ENCODE measurements around the gene HDDC3.

- TF ChIP-seq CTCF (IDR thresholded peaks at IDR 0.05) (no peak), POLR2A (IDR thresholded peaks at IDR 0.05) (no peak)
These were observed 22.4 kb downstream of the HDDC3 start for GRCh38 chr15:90909976-90910375.

Measured in heart left ventricle (tissue), 13 donors.